Breast epithelium (tissue), 4 donors: ENCODE results near the gene ULK4. TPM values are rescaled to one million over a fixed set of nuclear protein-coding genes. Genes with fewer than 3 reads are reported as not detected.

Experiments used
- DNase-seq, 2 donors: peaks; one replicate each; pipeline ENCODE4 v3.0.0-alpha.2; 2019; ENCODE audit warnings: low spot score in 2 of 2
- H3K27ac ChIP-seq, 2 donors: fragments of 200-600 bp; sonication (generic) in 1 of 2; one replicate each; pipeline ENCODE4 v1.5.1; 2016 to 2019; ENCODE audit warnings: mild to moderate bottlenecking in 1 of 2
- H3K27me3 ChIP-seq, 2 donors: fragments of 200-600 bp; sonication (generic) in 1 of 2; one replicate each; pipeline versions ENCODE4 v1.5.1 to v1.6.0; 2017 to 2019; ENCODE audit warnings: control low read depth in 1 of 2, mild to moderate bottlenecking in 1 of 2
- H3K36me3 ChIP-seq: fragments of 200-600 bp; one replicate; pipeline ENCODE4 v1.5.1; 2019
- H3K4me1 ChIP-seq, 2 donors: fragments of 200-600 bp; sonication (generic); one replicate each; pipeline ENCODE4 v1.5.1; 2016 to 2019; ENCODE audit warnings: control low read depth in 1 of 2
- H3K4me3 ChIP-seq, 3 donors: fragments of 200-600 bp; sonication (generic); 1 replicate in 2 of 3; 2 replicates in 1 of 3; pipeline ENCODE4 v1.5.1; 2016 to 2019; ENCODE audit warnings: mild to moderate bottlenecking in 3 of 3, moderate library complexity in 2 of 3
- H3K9me3 ChIP-seq, 2 donors: fragments of 200-600 bp; sonication (generic) in 1 of 2; one replicate each; pipeline ENCODE4 v1.5.1; 2016 to 2019; ENCODE audit warnings: control low read depth in 1 of 2
- CTCF ChIP-seq, 3 donors: fragments of 450-650 bp; IDR thresholded peaks; one replicate each; pipeline ENCODE4 v1.5.1; 2016 to 2017; ENCODE audit warnings: antibody characterized with exemption in 3 of 3, mild to moderate bottlenecking in 3 of 3, moderate library complexity in 3 of 3
- POLR2A ChIP-seq: fragments of 450-650 bp; IDR thresholded peaks from one replicate; pipeline ENCODE4 v1.6.1; 2016; ENCODE audit warnings: antibody characterized with exemption, mild to moderate bottlenecking, moderate library complexity
- POLR2AphosphoS5 ChIP-seq, 3 donors: sonication (generic); formaldehyde crosslinking; IDR thresholded peaks; one replicate each; pipeline ENCODE4 v1.6.1; 2017; ENCODE audit warnings: antibody characterized with exemption in 3 of 3
- intact Hi-C: fragments of 100-400 bp; cut with DNase I; formaldehyde crosslinking; loops from one replicate; pipeline ENCODE4 v1.15.1; 2023; ENCODE audit warnings: low total_unique reads
- total RNA-seq, 3 donors: library from RNA; depleted of rRNA; stranded (reverse); fragments of >200 nt; gene quantifications; one replicate each; pipeline ENCODE4 v1.1.0, GENCODE V29; 2016

The ULK4 gene
- total RNA-seq, 3 donors from 2014 or later = 23.0 to 52.8 (median 31.8) TPM

GRCh38 chr3:41234823-41235721 lies 726.8 kb downstream of the ULK4 start:
- H3K27me3 ChIP-seq = no peaks in the 10 kb centered on the region
- H3K27ac ChIP-seq = no peak overlapping the region
- intact Hi-C loops = no loop called here
- no peaks in the 10 kb centered on the region for H3K9me3 ChIP-seq
- H3K36me3 ChIP-seq = peaks cover 14% of the 10 kb centered on the region
- no peak for DNase-seq
- H3K4me3 ChIP-seq = no peak overlapping the region
- H3K4me1 ChIP-seq = no peaks in the 10 kb centered on the region
- no peak for TF ChIP-seq POLR2A
- no peak for TF ChIP-seq POLR2AphosphoS5 (IDR thresholded peaks at IDR 0.05)
- no peak for TF ChIP-seq CTCF (IDR thresholded peaks at IDR 0.05)

DNA sequence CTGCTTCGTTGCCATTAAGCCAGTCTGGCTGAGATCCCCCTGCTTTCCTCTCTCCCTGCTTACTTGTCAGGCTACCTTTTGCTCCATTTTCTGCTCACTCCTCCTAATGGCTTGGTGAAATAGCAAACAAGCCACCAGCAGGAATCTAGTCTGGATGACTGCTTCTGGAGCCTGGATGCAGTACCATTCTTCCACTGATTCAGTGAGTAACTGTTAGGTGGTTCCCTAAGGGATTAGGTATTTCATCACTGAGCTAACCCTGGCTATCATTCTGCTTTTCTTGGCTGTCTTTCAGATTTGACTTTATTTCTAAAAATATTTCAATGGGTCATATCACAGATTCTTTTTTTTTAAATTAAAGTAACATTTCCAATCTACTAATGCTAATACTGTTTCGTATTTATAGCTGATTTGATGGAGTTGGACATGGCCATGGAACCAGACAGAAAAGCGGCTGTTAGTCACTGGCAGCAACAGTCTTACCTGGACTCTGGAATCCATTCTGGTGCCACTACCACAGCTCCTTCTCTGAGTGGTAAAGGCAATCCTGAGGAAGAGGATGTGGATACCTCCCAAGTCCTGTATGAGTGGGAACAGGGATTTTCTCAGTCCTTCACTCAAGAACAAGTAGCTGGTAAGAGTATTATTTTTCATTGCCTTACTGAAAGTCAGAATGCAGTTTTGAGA lies 737.6 kb downstream of the ULK4 start:
- DNase-seq = no peak
- Histone ChIP-seq H3K36me3 (peaks cover 11% of the 10 kb centered on the region), H3K27ac (peak overlapping the region; percentile 43 to 61), H3K9me3 (no peaks in the 10 kb centered on the region), H3K4me3 (no peak overlapping the region), H3K4me1 (peaks cover 3 to 25% of the 10 kb centered on the region in 2 donors), H3K27me3 (no peaks in the 10 kb centered on the region)
- intact Hi-C loops = no loop called here
- TF ChIP-seq CTCF (IDR thresholded peaks at IDR 0.05) (no peak), POLR2AphosphoS5 (IDR thresholded peaks at IDR 0.05) (no peak), POLR2A (no peak)

DNA sequence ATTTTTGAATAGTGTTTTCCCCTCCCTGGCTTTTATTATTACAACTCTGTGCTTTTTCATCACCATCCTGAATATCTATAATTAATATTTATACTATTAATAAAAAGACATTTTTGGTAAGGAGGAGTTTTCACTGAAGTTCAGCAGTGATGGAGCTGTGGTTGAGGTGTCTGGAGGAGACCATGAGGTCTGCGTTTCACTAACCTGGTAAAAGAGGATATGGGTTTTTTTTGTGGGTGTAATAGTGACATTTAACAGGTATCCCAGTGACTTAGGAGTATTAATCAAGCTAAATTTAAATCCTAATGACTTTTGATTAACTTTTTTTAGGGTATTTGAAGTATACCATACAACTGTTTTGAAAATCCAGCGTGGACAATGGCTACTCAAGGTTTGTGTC lies 738.2 kb downstream of the ULK4 start:
- intact Hi-C loops = no loop called here
- Histone ChIP-seq H3K36me3 (peaks cover 11% of the 10 kb centered on the region), H3K9me3 (no peaks in the 10 kb centered on the region), H3K27ac (peak overlapping the region; percentile 43 to 44), H3K27me3 (no peaks in the 10 kb centered on the region), H3K4me3 (no peak overlapping the region), H3K4me1 (peaks cover 3 to 25% of the 10 kb centered on the region in 2 donors)
- TF ChIP-seq CTCF (IDR thresholded peaks at IDR 0.05) (no peak), POLR2A (no peak), POLR2AphosphoS5 (IDR thresholded peaks at IDR 0.05) (no peak)
- no peak for DNase-seq

DNA sequence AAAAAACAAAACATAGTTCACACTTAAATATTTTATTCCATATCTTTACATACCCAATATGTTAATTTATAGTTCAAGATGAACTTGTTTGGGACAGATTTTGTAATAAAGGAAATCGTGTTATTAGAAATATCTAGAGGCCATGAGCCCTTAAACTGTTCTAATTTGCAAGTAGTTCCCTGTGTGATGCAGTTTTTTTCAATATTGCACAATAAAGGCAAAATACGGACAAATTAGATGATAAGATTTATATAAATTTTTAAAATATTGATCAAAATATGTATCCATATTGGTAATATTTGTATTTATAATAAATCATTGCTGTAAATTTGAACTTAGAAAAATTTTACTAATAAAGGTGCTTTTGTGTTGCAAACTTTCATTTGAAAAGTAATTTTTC lies 738.8 kb downstream of the ULK4 start:
- no peak overlapping the region for H3K4me3 ChIP-seq
- no peak for DNase-seq
- TF ChIP-seq POLR2AphosphoS5 (IDR thresholded peaks at IDR 0.05) = no peak
- no peak for TF ChIP-seq CTCF (IDR thresholded peaks at IDR 0.05)
- no peak for TF ChIP-seq POLR2A
- H3K9me3 ChIP-seq = no peaks in the 10 kb centered on the region
- no peaks in the 10 kb centered on the region for H3K27me3 ChIP-seq
- peak overlapping the region in 1 of 2 donors; percentile 12 for H3K27ac ChIP-seq
- intact Hi-C loops = no loop called here
- H3K4me1 ChIP-seq = peaks cover 3 to 25% of the 10 kb centered on the region in 2 donors
- H3K36me3 ChIP-seq = peaks cover 11% of the 10 kb centered on the region

DNA sequence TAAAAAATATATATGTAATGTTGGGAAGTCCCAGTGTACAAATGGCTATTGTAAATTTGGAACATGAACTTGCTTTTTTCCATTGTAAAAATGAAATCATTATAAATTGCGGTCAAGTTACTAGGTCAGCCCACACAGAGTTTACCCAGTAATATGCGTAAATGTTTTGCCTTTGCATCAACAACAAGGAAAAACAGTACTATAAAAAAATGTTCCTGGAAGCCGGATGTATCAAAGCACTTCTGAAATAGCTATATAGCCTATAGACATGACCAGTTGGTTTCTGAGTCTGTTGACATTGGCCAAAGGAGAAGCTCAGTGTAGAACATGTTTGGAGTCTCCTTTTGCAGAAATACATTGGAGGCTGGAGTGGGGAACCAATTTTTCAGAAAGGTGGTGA lies 739.4 kb downstream of the ULK4 start:
- intact Hi-C loops = no loop called here
- Histone ChIP-seq H3K27me3 (no peaks in the 10 kb centered on the region), H3K36me3 (peaks cover 11% of the 10 kb centered on the region), H3K4me1 (peaks cover 3 to 25% of the 10 kb centered on the region in 2 donors), H3K4me3 (no peak overlapping the region), H3K9me3 (no peaks in the 10 kb centered on the region), H3K27ac (peak overlapping the region in 1 of 2 donors; percentile 12)
- TF ChIP-seq POLR2A = no peak
- no peak for TF ChIP-seq POLR2AphosphoS5 (IDR thresholded peaks at IDR 0.05)
- no peak for TF ChIP-seq CTCF (IDR thresholded peaks at IDR 0.05)
- no peak for DNase-seq
